OCI-M1 (cell line): ENCODE data around the gene C14orf180.
A peak's percentile ranks its signal among the peaks of the same experiment; 100 is the strongest.
"Not testable (repeated sequence)": the region's sequence is repeated elsewhere in the genome, so short reads cannot be mapped to it uniquely, and the experiment has no call there.

Experiments
- DNase-seq: peaks from one replicate; lab custom pipeline; 2025; lab: John Stamatoyannopoulos, UW

C14orf180 gene

GRCh38 chr14:104579939-104580338, 375 bp downstream of the C14orf180 start:
- not testable (repeated sequence) for DNase-seq

- DNase-seq: no peak
These were observed 1.4 kb downstream of the C14orf180 start for GRCh38 chr14:104580961-104581360.

GRCh38 chr14:104581521-104581920, 2.0 kb downstream of the C14orf180 start:
- DNase-seq: no peak

- DNase-seq: no peak
These were observed 2.4 kb downstream of the C14orf180 start for GRCh38 chr14:104582005-104582404.

- peak; percentile 29 for DNase-seq
These were observed 3.1 kb downstream of the C14orf180 start for GRCh38 chr14:104582662-104583061.

GRCh38 chr14:104583424-104584306, 4.1 kb downstream of the C14orf180 start:
- DNase-seq: no peak

- no peak for DNase-seq
These were observed 5.0 kb downstream of the C14orf180 start for GRCh38 chr14:104584557-104584956.

GRCh38 chr14:104585966-104586697, 6.6 kb downstream of the C14orf180 start:
- no peak for DNase-seq

GRCh38 chr14:104586832-104587620, 7.5 kb downstream of the C14orf180 start:
- DNase-seq: no peak

- DNase-seq: no peak
These were observed 8.1 kb downstream of the C14orf180 start for GRCh38 chr14:104587641-104588040.

GRCh38 chr14:104588066-104588857, 8.7 kb downstream of the C14orf180 start:
- no peak for DNase-seq

- DNase-seq: no peak
These were observed 10.0 kb downstream of the C14orf180 start for GRCh38 chr14:104589338-104590195.

GRCh38 chr14:104590240-104590965, 10.8 kb downstream of the C14orf180 start:
- DNase-seq: no peak

GRCh38 chr14:104591031-104591430, 11.5 kb downstream of the C14orf180 start:
- DNase-seq: no peak

GRCh38 chr14:104591506-104592291, 12.1 kb downstream of the C14orf180 start:
- DNase-seq: no peak

- no peak for DNase-seq
These were observed 12.7 kb downstream of the C14orf180 start for GRCh38 chr14:104592292-104592672.

- no peak for DNase-seq
These were observed 13.2 kb downstream of the C14orf180 start for GRCh38 chr14:104592785-104593184.

- no peak for DNase-seq
These were observed 13.7 kb downstream of the C14orf180 start for GRCh38 chr14:104593241-104593701.

- DNase-seq: no peak
These were observed 14.2 kb downstream of the C14orf180 start for GRCh38 chr14:104593710-104594136.
